ENCODE results near the gene LRRFIP2. TPM values are rescaled to one million over a fixed set of nuclear protein-coding genes. Genes with fewer than 3 reads are reported as not detected.
"Not testable (repeated sequence)": the region's sequence is repeated elsewhere in the genome, so short reads cannot be mapped to it uniquely, and the experiment has no call there.

Gene LRRFIP2
- total RNA-seq, 2 experiments from 2014 or later: 31.7 TPM

GRCh38 chr3:37053753-37054152, 120.6 kb downstream of the LRRFIP2 start:
- ChIA-PET CTCF (no interaction called here), POLR2A (no interaction called here)
- Mint-ChIP-seq H3K36me3 (ENCODE audit: low read depth) (peaks cover 53% of the 10 kb centered on the region), H3K27me3 (ENCODE audit: low read depth) (no peaks in the 10 kb centered on the region), H3K27ac (peak overlapping the region; percentile 23), H3K9me3 (ENCODE audit: insufficient read depth) (no peaks in the 10 kb centered on the region), H3K4me3 (no peak overlapping the region), H3K4me1 (ENCODE audit: low read depth) (peaks cover 4% of the 10 kb centered on the region)
- no peak for DNase-seq
- ATAC-seq: no peak

GRCh38 chr3:37053337-37053736, 121.0 kb downstream of the LRRFIP2 start:
- H3K4me1 Mint-ChIP-seq (ENCODE audit: low read depth): peaks cover 4% of the 10 kb centered on the region
- CTCF ChIA-PET: no interaction called here
- no peak for DNase-seq
- H3K4me3 Mint-ChIP-seq: no peak overlapping the region
- H3K27ac Mint-ChIP-seq: no peak overlapping the region
- no peaks in the 10 kb centered on the region for H3K9me3 Mint-ChIP-seq (ENCODE audit: insufficient read depth)
- H3K27me3 Mint-ChIP-seq (ENCODE audit: low read depth): no peaks in the 10 kb centered on the region
- ATAC-seq: no peak
- H3K36me3 Mint-ChIP-seq (ENCODE audit: low read depth): peaks cover 56% of the 10 kb centered on the region
- POLR2A ChIA-PET: no interaction called here

GRCh38 chr3:37052860-37053259, 121.5 kb downstream of the LRRFIP2 start:
- DNase-seq (no peak), ATAC-seq (no peak)
- H3K4me1 Mint-ChIP-seq (ENCODE audit: low read depth): peaks cover 4% of the 10 kb centered on the region
- CTCF ChIA-PET: no interaction called here
- no peak overlapping the region for H3K27ac Mint-ChIP-seq
- POLR2A ChIA-PET: no interaction called here
- H3K27me3 Mint-ChIP-seq (ENCODE audit: low read depth): no peaks in the 10 kb centered on the region
- H3K4me3 Mint-ChIP-seq: no peak overlapping the region
- peaks cover 59% of the 10 kb centered on the region for H3K36me3 Mint-ChIP-seq (ENCODE audit: low read depth)
- H3K9me3 Mint-ChIP-seq (ENCODE audit: insufficient read depth): no peaks in the 10 kb centered on the region

- POLR2A ChIA-PET: no interaction called here
- Mint-ChIP-seq H3K27ac (no peak overlapping the region), H3K4me1 (ENCODE audit: low read depth) (peaks cover 4% of the 10 kb centered on the region), H3K36me3 (ENCODE audit: low read depth) (peaks cover 64% of the 10 kb centered on the region), H3K9me3 (ENCODE audit: insufficient read depth) (no peaks in the 10 kb centered on the region), H3K27me3 (ENCODE audit: low read depth) (no peaks in the 10 kb centered on the region), H3K4me3 (no peak overlapping the region)
- ATAC-seq: no peak
- CTCF ChIA-PET: interaction anchor here (2.0 kb wide), 1 partner anchor 26 kb away, joined by 5 read pairs; no protein-coding TSS in a partner anchor
- DNase-seq: no peak
Measured at GRCh38 chr3:37050282-37050681, 124.1 kb downstream of the LRRFIP2 start.

GRCh38 chr3:37042712-37043111, 131.7 kb downstream of the LRRFIP2 start:
- DNase-seq; H3K4me1 Mint-ChIP-seq (ENCODE audit: low read depth); CTCF ChIA-PET; ATAC-seq; POLR2A ChIA-PET; H3K27ac Mint-ChIP-seq; H3K27me3 Mint-ChIP-seq (ENCODE audit: low read depth); H3K4me3 Mint-ChIP-seq; H3K9me3 Mint-ChIP-seq (ENCODE audit: insufficient read depth): not testable (repeated sequence)
- peaks cover 62% of the 10 kb centered on the region for H3K36me3 Mint-ChIP-seq (ENCODE audit: low read depth)

GRCh38 chr3:37041546-37042195, 132.7 kb downstream of the LRRFIP2 start:
- no peaks in the 10 kb centered on the region for H3K9me3 Mint-ChIP-seq (ENCODE audit: insufficient read depth)
- no peak for ATAC-seq
- H3K27me3 Mint-ChIP-seq (ENCODE audit: low read depth): no peaks in the 10 kb centered on the region
- H3K4me1 Mint-ChIP-seq (ENCODE audit: low read depth): no peaks in the 10 kb centered on the region
- H3K27ac Mint-ChIP-seq: no peak overlapping the region
- ChIA-PET POLR2A (no interaction called here), CTCF (no interaction called here)
- DNase-seq: no peak
- H3K4me3 Mint-ChIP-seq: no peak overlapping the region
- H3K36me3 Mint-ChIP-seq (ENCODE audit: low read depth): peaks cover 60% of the 10 kb centered on the region

- ATAC-seq: no peak
Measured at GRCh38 chr3:37040231-37040630, 134.2 kb downstream of the LRRFIP2 start.

GRCh38 chr3:37039161-37039846, 135.1 kb downstream of the LRRFIP2 start:
- H3K9me3 Mint-ChIP-seq (ENCODE audit: insufficient read depth): no peaks in the 10 kb centered on the region
- H3K27ac Mint-ChIP-seq: no peak overlapping the region
- CTCF ChIA-PET: interaction anchor here (1.3 kb wide), 1 partner anchor 15 kb away, joined by 3 read pairs; no protein-coding TSS in a partner anchor
- peaks cover 70% of the 10 kb centered on the region for H3K36me3 Mint-ChIP-seq (ENCODE audit: low read depth)
- DNase-seq (no peak), ATAC-seq (no peak)
- no peaks in the 10 kb centered on the region for H3K27me3 Mint-ChIP-seq (ENCODE audit: low read depth)
- no peaks in the 10 kb centered on the region for H3K4me1 Mint-ChIP-seq (ENCODE audit: low read depth)
- POLR2A ChIA-PET: no interaction called here
- H3K4me3 Mint-ChIP-seq: no peak overlapping the region

More at GRCh38 chr3:37040231-37040630, 134.2 kb downstream of the LRRFIP2 start:
- no peak overlapping the region for H3K4me3 Mint-ChIP-seq
- H3K36me3 Mint-ChIP-seq (ENCODE audit: low read depth): peaks cover 68% of the 10 kb centered on the region
- H3K27me3 Mint-ChIP-seq (ENCODE audit: low read depth): no peaks in the 10 kb centered on the region
- H3K9me3 Mint-ChIP-seq (ENCODE audit: insufficient read depth): no peaks in the 10 kb centered on the region
- peak overlapping the region; percentile 26 for H3K27ac Mint-ChIP-seq
- ChIA-PET CTCF (no interaction called here), POLR2A (interaction anchor here (0.9 kb wide), 1 partner anchor 47 kb away, joined by 3 read pairs; the partner anchor contains the start of gene MLH1)
- no peaks in the 10 kb centered on the region for H3K4me1 Mint-ChIP-seq (ENCODE audit: low read depth)
- DNase-seq: no peak

GRCh38 chr3:37037352-37037751, 137.0 kb downstream of the LRRFIP2 start:
- Mint-ChIP-seq H3K9me3 (ENCODE audit: insufficient read depth) (no peaks in the 10 kb centered on the region), H3K36me3 (ENCODE audit: low read depth) (peaks cover 80% of the 10 kb centered on the region), H3K27ac (no peak overlapping the region), H3K4me1 (ENCODE audit: low read depth) (no peaks in the 10 kb centered on the region), H3K27me3 (ENCODE audit: low read depth) (no peaks in the 10 kb centered on the region), H3K4me3 (no peak overlapping the region)
- CTCF ChIA-PET: no interaction called here
- POLR2A ChIA-PET: interaction anchor here (0.6 kb wide), 1 partner anchor 96 kb away, joined by 3 read pairs; no protein-coding TSS in a partner anchor
- ATAC-seq: no peak
- DNase-seq: no peak

- POLR2A ChIA-PET: no interaction called here
- H3K9me3 Mint-ChIP-seq (ENCODE audit: insufficient read depth): no peaks in the 10 kb centered on the region
- no peak overlapping the region for H3K4me3 Mint-ChIP-seq
- H3K4me1 Mint-ChIP-seq (ENCODE audit: low read depth): peaks cover 10% of the 10 kb centered on the region
- no peak overlapping the region for H3K27ac Mint-ChIP-seq
- DNase-seq (no peak), ATAC-seq (no peak)
- CTCF ChIA-PET: interaction anchor here (1.7 kb wide), 1 partner anchor 8 kb away, joined by 8 read pairs; no protein-coding TSS in a partner anchor
- no peaks in the 10 kb centered on the region for H3K27me3 Mint-ChIP-seq (ENCODE audit: low read depth)
- peaks cover 80% of the 10 kb centered on the region for H3K36me3 Mint-ChIP-seq (ENCODE audit: low read depth)
Measured at GRCh38 chr3:37032961-37033360, 141.4 kb downstream of the LRRFIP2 start.

GRCh38 chr3:37031096-37031682, 143.2 kb downstream of the LRRFIP2 start:
- Mint-ChIP-seq H3K27me3 (ENCODE audit: low read depth) (no peaks in the 10 kb centered on the region), H3K4me1 (ENCODE audit: low read depth) (peaks cover 10% of the 10 kb centered on the region), H3K36me3 (ENCODE audit: low read depth) (peaks cover 76% of the 10 kb centered on the region), H3K9me3 (ENCODE audit: insufficient read depth) (no peaks in the 10 kb centered on the region), H3K4me3 (no peak overlapping the region), H3K27ac (no peak overlapping the region)
- POLR2A ChIA-PET: no interaction called here
- ATAC-seq (no peak), DNase-seq (no peak)
- CTCF ChIA-PET: interaction anchor here (0.6 kb wide), 1 partner anchor 68 kb away, joined by 3 read pairs; no protein-coding TSS in a partner anchor

- Mint-ChIP-seq H3K27ac (peak overlapping the region; percentile 30), H3K4me3 (no peak overlapping the region), H3K36me3 (ENCODE audit: low read depth) (peaks cover 77% of the 10 kb centered on the region), H3K4me1 (ENCODE audit: low read depth) (peaks cover 10% of the 10 kb centered on the region), H3K9me3 (ENCODE audit: insufficient read depth) (no peaks in the 10 kb centered on the region), H3K27me3 (ENCODE audit: low read depth) (no peaks in the 10 kb centered on the region)
- POLR2A ChIA-PET: no interaction called here
- ATAC-seq (no peak), DNase-seq (no peak)
- CTCF ChIA-PET: no interaction called here
Measured at GRCh38 chr3:37030588-37030987, 143.8 kb downstream of the LRRFIP2 start.
